BJ (cell line): ENCODE data around the gene ABCC3. TPM values are rescaled to one million over a fixed set of nuclear protein-coding genes. Genes with fewer than 3 reads are reported as not detected.

Source experiments
- CTCF ChIA-PET: fragments of 350-600 bp; formaldehyde crosslinking; extraction: SDS; loops from one replicate; lab custom pipeline; 2021; ENCODE audit warnings: antibody characterized with exemption, inconsistent platforms; lab: Yijun Ruan, JAX
- POLR2A ChIA-PET: fragments of 300-600 bp; sonication (Branson Sonifier 250); formaldehyde crosslinking; extraction: SDS; loops from one replicate; lab custom pipeline; 2021; ENCODE audit warnings: antibody characterized with exemption; lab: Charles Lee
- DNase-seq: peaks from one replicate; pipeline ENCODE4 v3.0.0-alpha.2; 2011; ENCODE audit warnings: low read depth
- H3K27me3 ChIP-seq: 2 replicates; pipeline ENCODE4 v1.6.0; 2011; ENCODE audit warnings: low read length; ENCODE audit not compliant: control insufficient read depth, insufficient read depth
- H3K36me3 ChIP-seq: 2 replicates; pipeline ENCODE4 v1.5.1; 2011; ENCODE audit warnings: low read length; ENCODE audit not compliant: control insufficient read depth, insufficient read depth
- H3K4me3 ChIP-seq: 2 replicates; pipeline ENCODE4 v1.5.1; 2011; ENCODE audit warnings: low read depth, mild to moderate bottlenecking, control low read depth, low read length
- CTCF ChIP-seq: IDR thresholded peaks from 2 replicates; pipeline ENCODE4 v1.5.1; 2011; ENCODE audit warnings: low read depth, mild to moderate bottlenecking, control low read depth, inconsistent platforms, low read length, moderate library complexity; ENCODE audit not compliant: insufficient read depth
- polyA plus RNA-seq: library from polyadenylated mRNA; depleted of rRNA; stranded (reverse); fragments of >200 nt; gene quantifications from 2 replicates; pipeline ENCODE4 v1.2.3, GENCODE V29; 2011

The ABCC3 gene
- polyA plus RNA-seq, 1 experiment = 56.4 TPM

- Histone ChIP-seq H3K36me3 (peaks cover 7% of the 10 kb centered on the region), H3K27me3 (no peaks in the 10 kb centered on the region), H3K4me3 (no peak overlapping the region)
- no peak for TF ChIP-seq CTCF
- no peak for DNase-seq
- POLR2A ChIA-PET = interaction anchor here (1.2 kb wide), 1 partner anchor 9 kb away, joined by 3 read pairs; no protein-coding TSS in a partner anchor
- CTCF ChIA-PET = interaction anchor here (0.8 to 3.6 kb wide), 3 partner anchors 13 to 38 kb away, joined by 3 to 14 read pairs (median 9); no protein-coding TSS in a partner anchor
Measured at GRCh38 chr17:50668838-50669581, 34.3 kb downstream of the ABCC3 start.

DNA sequence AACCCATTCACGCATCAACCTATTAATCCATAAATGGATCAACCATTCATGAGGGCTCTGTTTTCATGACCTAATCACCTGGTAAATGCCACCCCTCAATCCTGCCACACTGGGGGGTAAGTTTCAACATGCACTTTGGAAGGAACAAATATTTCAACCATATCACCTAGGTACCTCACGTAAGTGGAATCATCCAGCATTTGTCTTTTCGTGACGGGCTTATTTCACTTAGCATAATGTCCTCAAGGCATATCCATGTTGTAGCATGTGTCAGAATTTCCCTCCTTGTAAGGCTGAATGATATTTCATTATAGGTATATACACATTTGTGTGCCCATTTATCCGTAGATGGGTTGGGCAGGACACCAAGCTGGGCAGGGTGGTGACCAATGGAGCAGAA lies 37.4 kb downstream of the ABCC3 start:
- ChIA-PET CTCF (interaction anchor here (1.0 to 1.4 kb wide), 2 partner anchors 31 to 48 kb away, joined by 3 to 5 read pairs; no protein-coding TSS in a partner anchor), POLR2A (no interaction called here)
- H3K4me3 ChIP-seq = no peak overlapping the region
- TF ChIP-seq CTCF = no peak
- no peaks in the 10 kb centered on the region for H3K27me3 ChIP-seq
- H3K36me3 ChIP-seq = peaks cover 15% of the 10 kb centered on the region
- no peak for DNase-seq

DNA sequence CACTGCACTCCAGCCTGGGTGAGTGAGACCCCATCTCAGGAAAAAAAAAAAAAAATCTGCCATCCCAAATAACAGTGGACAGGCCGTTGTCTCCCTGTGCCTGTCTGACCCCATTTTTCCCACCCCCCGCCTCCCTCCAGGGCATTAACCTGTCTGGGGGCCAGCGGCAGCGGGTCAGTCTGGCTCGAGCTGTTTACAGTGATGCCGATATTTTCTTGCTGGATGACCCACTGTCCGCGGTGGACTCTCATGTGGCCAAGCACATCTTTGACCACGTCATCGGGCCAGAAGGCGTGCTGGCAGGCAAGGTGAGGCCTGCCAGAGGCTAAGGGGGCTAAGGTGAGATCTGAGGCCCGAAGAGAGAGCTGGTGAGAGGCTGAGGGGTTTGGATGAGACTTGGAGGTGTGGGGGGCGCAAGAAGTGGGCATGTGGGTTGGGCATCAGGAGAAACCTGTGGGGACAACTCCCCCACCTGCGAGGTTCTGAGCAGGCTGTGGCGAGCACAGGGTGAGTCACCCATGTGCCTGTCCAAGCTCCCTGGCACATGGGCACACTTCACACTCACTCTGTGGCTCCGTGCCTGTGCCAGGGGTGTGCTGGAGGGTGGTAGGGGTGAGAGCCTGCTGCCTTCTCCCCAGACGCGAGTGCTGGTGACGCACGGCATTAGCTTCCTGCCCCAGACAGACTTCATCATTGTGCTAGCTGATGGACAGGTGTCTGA lies 38.3 kb downstream of the ABCC3 start:
- no peak for TF ChIP-seq CTCF
- Histone ChIP-seq H3K4me3 (no peak overlapping the region), H3K27me3 (no peaks in the 10 kb centered on the region), H3K36me3 (peaks cover 17% of the 10 kb centered on the region)
- no peak for DNase-seq
- CTCF ChIA-PET = interaction anchor here (0.6 to 1.4 kb wide), 3 partner anchors 32 to 49 kb away, joined by 3 to 5 read pairs (median 3); no protein-coding TSS in a partner anchor
- POLR2A ChIA-PET = interaction anchor here (0.5 kb wide), 1 partner anchor 197 kb away, joined by 15 read pairs; no protein-coding TSS in a partner anchor

- H3K36me3 ChIP-seq = peaks cover 22% of the 10 kb centered on the region
- CTCF ChIA-PET = interaction anchor here (1.9 kb wide), 2 partner anchors 20 to 45 kb away, joined by 6 to 10 read pairs; no protein-coding TSS in a partner anchor
- DNase-seq = no peak
- H3K4me3 ChIP-seq = no peak overlapping the region
- no peaks in the 10 kb centered on the region for H3K27me3 ChIP-seq
- POLR2A ChIA-PET = no interaction called here
- TF ChIP-seq CTCF = no peak
Measured at GRCh38 chr17:50675190-50675589, 40.5 kb downstream of the ABCC3 start.

GRCh38 chr17:50675627-50676026 lies 40.9 kb downstream of the ABCC3 start:
- Histone ChIP-seq H3K4me3 (no peak overlapping the region), H3K36me3 (peaks cover 22% of the 10 kb centered on the region), H3K27me3 (no peaks in the 10 kb centered on the region)
- no peak for TF ChIP-seq CTCF
- CTCF ChIA-PET = interaction anchor here (1.9 kb wide), 2 partner anchors 19 to 45 kb away, joined by 6 to 10 read pairs; no protein-coding TSS in a partner anchor
- DNase-seq = no peak
- POLR2A ChIA-PET = no interaction called here
